NCI-H510A treated with DMSO at 0.1 percent for 48 hours (cell line): Measurements from ENCODE around the gene HLA-E.
"Not testable (repeated sequence)": the region's sequence is repeated elsewhere in the genome, so short reads cannot be mapped to it uniquely, and the experiment has no call there.

ENCODE experiments used
- DNase-seq: peaks from one replicate; lab custom pipeline; 2025; lab: John Stamatoyannopoulos, UW

The HLA-E gene

DNA sequence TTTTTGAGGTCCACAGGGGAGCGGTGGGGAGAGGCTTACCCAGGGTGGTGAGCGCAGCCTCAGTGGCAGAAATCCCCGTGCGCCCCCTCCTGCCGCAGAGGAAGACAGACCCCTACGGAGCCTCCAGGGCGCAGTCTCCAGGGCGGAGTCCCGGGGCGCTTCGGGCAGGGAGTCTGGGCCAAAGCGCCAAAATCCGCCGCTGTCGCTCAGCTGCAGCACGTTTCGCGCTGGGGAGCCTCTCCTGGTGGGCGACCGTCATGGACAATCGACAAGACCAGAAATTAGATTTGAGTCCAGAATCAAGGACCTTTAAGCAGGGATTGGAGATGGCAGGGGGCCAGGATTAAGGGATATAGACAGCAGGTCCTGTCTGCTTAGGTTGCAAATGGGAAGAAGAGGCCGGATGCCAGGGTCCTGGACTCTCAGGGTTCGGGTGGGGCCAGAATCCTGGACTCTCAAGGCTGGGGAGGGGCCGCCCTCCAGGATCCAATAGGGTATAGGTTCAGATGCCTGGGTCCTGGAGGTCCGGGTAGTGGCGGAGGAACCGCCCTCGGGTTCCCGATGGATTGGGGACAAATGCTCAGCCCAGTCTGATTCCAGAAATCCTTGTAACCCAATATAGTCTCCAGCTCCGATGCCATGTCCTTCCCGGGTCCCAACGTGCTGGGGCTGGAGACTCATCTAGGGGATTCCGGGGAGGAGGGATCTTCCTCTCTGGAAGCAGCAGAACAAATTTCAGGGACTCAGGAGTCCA is 7.9 kb upstream of the HLA-E start:
- no peak for DNase-seq

DNA sequence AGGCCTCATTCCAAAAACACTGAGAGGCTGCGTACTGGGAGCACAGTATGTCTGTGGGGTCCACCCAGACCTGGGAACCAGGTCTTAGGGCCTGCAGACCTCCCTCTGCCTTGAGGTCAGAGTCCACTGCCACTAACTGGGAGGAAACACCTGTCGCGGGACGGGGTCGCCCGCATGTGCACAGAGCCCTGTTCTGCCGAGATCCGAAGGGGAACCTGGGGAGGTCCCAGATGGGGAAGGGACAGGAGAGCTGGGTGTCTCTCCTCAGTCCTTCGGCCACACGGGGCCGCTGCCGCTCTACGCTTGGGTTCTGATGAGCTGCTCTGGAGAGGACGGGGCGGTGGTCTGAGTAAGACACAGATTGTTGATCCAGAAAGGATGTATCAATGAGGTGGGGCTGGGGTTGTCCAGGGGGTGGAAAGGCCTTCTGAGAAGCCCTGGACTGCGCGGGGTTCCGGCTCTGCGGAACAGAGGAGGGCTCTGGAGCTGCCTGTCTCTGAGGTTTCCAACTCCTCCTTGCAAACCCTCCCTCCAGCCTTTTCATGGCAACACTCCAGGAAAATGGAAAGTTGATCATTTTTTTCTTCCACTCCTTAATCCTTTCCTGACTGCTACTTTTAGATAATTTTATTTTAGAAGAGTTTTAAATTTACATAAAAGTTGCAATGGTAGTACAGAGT is 7.2 kb upstream of the HLA-E start:
- not testable (repeated sequence) for DNase-seq

DNA sequence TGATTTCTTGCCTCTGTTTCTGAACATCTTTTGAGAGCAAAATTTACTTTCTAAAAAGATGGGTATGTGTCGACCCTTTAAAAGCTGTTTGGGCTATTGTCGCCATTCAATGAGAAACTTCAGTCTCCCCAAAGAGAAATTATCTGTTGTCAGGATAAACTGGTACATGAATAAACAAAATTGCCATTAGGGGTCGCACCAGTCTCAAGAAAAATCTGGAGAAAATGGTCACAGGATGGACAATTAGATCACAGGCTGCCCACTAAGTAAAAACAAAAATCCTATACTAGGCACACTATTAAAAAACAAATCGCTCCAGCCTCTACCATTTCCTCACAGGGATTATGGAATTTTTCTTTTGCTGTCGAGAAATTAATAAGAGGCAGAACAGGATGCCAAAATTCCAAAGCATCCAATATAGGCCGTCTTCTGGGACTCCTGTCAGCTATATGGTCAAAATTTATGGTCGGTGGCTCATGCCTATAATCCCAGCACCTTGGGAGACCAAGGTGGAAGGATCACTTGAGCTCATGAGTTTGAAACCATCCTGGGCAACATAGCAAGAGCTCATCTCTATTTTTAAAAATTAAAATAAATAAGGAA is 5.5 kb upstream of the HLA-E start:
- no peak for DNase-seq

DNA sequence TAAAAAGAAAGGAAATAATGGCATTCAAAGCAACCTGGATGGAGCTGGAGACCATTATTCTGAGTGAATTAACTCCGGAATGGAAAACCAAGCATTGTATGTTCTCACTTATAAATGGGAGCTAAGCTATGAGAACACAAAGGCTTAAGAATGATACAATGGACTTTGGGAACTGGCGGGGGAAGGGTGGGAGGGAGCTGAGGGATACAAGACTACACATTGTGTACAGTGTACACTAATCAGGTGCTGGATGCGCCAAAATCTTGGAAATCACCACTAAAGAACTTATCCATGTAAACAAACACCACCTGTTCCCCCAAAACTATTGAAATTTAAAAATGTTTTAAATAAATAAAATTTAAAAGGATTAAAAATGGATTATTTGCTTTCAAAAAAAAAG is 4.1 kb upstream of the HLA-E start:
- no peak for DNase-seq

DNA sequence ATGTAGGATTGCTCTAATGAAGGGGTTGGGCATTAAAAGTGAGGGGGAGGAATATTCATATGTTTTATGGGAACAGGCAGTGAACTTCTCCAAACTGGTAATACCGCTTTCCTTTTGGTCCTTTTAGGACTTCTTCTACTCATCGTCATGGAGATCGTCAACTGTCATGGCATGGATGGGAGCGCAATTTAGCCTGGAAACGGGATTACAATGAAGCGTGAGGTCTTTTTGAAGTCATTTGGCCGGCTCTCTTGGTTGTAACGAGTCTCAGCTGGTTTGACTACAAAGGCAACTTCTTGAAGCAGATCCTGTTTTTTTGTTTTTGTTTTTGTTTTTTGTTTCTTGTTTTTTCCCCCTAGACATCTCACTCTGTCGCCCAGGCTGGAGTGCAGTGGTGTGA is 1.4 kb upstream of the HLA-E start:
- no peak for DNase-seq

DNA sequence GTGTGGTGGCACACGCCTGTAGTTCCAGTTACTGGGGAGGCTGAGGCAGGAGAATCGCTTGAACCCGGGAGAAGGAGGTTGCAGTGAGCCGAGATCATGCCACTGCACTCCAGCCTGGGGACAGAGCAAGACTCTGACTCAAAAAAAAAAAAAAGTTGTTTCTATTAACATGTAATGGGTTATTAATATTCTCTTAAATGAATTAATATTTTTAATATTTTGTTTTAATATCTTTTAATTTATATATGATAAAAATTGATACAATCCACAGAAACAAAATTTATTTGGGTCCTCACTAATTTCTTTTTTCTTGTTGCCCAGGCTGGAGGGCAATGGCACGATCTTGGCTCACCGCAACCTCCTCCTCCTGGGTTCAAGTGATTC is 620 bp upstream of the HLA-E start:
- DNase-seq: not testable (repeated sequence)

DNA sequence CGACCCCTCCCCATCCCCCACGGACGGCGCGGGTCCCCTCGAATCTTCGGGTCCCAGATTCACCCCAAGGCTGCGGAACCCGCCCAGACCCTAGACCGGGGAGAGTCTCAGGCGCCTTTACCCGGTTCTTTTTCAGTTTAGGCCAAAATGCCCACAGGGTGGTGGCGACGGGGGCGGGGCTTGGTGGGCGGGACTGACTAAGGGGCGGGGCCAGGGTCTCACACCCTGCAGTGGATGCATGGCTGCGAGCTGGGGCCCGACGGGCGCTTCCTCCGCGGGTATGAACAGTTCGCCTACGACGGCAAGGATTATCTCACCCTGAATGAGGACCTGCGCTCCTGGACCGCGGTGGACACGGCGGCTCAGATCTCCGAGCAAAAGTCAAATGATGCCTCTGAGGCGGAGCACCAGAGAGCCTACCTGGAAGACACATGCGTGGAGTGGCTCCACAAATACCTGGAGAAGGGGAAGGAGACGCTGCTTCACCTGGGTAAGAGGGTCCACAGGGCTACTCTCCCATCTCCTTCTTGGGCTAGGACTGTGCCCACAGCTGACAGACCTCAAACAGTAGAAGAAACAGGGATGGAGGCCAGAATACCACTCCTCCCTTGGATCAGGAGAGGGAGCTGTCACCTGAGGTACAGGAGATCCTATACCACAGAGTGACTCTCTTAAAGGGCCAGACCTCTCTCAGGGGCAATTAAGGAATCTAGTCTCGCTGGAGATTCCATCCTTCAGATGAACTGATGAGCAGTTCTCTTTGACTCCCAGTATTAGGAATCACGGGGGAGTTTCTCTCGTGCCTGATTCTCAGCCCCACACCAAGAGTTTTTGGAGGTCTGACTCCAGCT is 942 bp downstream of the HLA-E start:
- no peak for DNase-seq

DNA sequence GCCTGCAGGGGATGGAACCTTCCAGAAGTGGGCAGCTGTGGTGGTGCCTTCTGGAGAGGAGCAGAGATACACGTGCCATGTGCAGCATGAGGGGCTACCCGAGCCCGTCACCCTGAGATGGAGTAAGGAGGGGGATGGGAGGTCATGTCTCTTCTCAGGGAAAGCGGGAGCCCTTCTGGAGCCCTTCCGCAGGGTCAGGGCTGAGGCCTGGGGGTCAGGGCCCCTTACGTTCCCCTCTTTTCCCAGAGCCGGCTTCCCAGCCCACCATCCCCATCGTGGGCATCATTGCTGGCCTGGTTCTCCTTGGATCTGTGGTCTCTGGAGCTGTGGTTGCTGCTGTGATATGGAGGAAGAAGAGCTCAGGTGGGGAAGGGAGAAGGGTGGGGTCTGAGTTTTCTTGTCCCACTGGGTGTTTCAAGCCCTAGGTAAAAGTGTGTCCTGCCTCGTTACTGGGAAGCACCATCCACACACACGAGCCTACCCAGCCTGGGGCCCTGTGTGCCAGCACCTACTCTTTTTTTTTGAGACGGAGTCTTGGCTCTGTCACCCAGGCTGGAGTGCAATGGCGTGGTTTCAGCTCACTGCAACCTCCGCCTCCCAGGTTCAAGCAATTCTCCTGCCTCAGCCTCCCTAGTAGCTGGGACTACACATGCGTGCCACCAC is 2.1 kb downstream of the HLA-E start:
- not testable (repeated sequence) for DNase-seq

DNA sequence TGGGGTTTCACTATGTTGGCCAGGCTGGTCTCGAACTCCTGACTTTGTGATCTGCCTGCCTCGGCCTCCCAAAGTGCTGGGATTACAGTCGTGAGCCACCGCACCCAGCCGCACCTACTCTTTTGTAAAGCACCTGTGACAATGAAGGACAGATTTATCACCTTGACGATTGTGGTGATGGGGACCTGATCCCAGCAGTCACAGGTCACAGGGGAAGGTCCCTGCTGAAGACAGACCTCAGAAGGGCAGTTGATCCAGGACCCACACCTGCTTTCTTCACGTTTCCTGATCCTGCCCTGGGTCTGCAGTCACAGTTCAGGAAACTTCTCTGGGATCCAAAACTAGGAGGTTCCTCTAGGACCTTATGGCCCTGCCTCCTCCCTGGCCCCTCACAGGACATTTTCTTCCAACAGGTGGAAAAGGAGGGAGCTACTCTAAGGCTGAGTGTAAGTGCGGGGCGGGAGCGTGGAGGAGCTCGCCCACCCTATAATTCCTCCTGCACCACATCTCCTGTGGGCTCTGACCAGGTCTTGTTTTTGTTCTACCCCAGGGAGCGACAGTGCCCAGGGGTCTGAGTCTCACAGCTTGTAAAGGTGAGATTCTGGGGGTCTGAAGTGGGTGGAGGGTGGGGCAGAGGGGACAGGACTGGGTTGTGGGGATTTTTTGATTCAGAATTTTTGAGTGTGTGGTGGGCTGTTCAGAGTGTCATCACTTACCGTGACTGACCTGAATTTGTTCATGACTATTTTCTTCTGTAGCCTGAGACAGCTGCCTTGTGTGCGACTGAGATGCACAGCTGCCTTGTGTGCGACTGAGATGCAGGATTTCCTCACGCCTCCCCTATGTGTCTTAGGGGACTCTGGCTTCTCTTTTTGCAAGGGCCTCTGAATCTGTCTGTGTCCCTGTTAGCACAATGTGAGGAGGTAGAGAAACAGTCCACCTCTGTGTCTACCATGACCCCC is 3.0 kb downstream of the HLA-E start:
- DNase-seq: no peak

DNA sequence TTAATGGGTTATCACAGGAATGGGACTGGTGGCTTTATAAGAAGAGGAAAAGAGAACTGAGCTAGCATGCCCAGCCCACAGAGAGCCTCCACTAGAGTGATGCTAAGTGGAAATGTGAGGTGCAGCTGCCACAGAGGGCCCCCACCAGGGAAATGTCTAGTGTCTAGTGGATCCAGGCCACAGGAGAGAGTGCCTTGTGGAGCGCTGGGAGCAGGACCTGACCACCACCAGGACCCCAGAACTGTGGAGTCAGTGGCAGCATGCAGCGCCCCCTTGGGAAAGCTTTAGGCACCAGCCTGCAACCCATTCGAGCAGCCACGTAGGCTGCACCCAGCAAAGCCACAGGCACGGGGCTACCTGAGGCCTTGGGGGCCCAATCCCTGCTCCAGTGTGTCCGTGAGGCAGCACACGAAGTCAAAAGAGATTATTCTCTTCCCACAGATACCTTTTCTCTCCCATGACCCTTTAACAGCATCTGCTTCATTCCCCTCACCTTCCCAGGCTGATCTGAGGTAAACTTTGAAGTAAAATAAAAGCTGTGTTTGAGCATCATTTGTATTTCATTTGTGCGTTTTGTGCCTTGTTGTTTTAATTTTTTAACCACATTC is 4.4 kb downstream of the HLA-E start:
- no peak for DNase-seq

DNA sequence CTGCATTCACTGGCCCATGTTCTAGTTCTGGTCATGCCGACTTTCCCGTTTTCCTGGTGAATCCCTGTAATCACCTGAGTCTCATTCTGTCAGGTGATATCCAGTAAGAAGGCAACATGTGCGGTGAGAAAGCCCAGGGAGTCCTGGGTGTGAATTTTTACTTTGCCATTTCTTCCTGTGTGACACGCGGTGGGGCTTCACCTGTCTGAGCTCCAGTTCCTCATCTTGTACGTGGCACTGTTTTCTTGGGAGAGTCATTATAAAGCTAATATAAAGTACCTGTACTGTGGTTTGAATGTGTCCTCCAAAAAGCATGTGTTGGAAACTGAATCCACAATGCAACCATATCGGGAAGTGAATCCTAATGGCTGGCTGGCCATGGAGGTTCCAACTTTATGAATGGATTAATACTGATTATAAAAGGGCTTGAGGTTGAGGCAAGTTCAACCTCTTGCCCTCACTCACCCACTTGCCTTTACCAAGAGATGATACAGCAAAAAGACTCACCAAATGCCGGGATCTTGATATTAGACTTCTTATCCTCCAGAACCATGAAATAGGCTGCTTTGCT is 5.1 kb downstream of the HLA-E start:
- no peak for DNase-seq

DNA sequence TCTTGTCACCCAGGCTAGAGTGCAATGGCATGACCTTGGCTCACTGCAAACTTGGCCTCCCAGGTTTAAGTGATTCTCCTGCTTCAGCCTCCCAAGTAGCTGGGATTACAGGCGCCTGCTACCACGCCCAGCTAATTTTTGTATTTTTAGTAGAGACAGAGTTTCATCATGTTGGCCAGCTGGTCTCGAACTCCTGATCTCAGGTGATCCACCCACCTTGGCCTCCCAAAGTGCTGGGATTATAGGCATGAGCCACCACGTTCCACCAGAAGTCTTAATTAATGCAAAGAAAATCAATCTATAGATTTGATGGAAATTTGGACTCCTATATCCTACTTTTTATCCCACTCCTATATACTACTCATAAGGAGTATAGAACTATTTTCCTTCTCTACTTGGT is 5.8 kb downstream of the HLA-E start:
- DNase-seq: not testable (repeated sequence)

DNA sequence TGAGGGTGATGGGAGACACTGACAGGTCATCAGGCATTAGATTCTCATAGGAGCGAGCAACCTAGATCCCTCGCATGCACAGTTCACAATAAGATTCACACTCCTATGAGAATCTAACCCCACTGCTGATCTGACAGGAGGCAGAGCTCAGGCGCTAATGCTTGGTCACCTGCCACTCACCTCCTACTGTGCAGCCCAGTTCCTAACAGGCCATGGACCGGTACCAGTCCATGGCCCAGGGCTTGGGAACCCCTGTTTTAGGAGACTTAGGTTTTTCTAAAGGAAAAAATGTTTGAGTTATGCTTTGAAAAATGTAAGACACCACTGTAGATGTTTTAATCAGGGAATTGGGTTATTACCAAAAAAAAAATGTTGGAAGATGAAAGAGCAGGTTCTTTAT is 6.7 kb downstream of the HLA-E start:
- DNase-seq: no peak

DNA sequence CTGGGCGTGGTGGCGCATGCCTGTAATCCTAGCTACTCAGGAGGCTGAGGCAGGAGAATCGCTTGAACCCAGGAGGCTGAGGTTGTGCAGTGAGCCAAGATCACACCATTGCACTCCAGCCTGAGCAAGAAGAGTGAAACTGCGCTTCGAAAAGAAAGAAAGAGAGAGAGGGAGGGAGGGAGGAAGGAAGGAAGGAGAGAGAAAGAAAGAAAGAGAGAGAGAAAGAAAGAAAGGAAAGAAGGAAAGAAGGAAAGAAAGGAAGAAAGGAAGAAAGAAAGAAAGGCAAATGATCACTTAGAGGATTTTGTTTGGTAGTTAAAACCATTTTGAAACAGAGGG is 7.9 kb downstream of the HLA-E start:
- not testable (repeated sequence) for DNase-seq

DNA sequence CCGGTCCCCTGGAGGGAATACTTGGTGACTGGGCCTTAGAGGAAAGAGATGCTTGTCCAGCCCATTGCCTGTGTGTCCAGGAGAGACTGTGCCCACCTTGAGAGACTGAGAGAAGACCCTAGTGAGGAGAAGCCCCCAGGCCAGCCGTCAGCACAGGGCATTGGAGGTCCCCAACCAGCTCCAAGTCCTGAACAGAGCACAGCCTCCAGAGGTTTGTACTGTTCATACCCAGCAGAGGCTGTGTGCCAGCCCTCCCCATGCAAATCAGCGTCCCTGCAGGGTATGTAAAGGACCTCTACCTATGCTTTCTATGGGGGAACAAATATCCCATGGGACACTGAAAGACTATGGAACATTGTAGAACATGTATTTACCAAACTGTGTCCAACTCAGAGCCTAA is 8.4 kb downstream of the HLA-E start:
- DNase-seq: no peak

DNA sequence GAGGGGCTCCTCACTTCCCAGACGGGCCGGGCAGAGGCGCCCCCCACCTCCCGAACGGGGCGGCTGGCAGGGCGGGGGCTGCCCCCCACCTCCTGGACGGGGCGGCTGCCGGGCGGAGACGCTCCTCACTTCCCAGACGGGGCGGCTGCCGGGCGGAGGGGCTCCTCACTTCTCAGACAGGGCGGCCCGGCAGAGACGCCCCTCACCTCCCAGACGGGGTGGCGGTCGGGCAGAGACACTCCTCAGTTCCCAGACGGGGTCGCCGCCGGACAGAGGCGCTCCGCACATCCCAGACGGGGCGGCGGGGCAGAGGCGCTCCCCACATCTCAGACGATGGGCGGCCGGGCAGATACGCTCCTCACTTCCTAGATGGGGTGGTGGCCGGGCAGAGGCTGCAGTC is 9.4 kb downstream of the HLA-E start:
- not testable (repeated sequence) for DNase-seq

DNA sequence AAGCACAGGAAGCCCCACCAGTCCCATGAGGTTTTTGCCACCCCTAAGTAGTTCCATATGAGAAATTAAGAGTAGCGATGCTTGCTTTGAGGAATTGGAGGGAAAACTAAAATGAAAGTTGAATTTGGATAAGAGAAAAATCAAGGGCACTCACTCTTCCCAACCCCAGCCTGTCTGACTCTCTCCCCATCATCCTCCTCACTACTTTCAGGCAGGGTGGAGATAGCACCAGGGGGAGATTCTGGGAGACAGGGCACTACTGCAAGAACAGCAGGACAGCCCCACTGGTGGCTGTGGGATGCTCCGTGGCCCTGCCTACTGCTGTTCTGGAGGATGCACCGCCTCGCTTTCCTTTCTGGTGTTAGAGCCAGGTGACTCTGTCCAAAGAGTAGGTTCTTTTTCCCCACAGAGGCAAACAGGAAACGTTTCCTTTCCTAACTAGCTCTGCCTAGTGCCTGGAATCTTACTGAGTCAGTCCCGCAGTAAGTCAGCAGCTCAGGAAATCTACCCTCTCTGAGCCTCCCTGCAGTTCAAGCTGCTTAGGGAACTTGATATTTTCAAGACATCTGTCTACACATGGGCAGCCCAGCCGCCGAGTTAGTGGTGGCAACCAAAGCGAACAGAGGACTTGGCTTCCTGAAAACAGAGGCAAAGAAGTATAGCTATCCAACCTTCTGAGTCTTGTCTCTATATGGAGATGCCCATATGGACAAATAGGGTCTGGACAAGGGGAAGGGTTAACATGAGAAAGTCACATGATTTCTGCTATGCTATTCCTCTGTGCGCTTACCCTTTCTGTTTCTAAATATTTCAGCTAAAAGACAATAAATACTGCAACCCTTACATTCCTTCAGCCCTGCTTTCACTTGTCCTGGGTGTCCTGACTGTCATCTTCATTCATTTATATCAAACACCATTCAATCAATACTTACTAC is 11.4 kb downstream of the HLA-E start:
- no peak for DNase-seq

DNA sequence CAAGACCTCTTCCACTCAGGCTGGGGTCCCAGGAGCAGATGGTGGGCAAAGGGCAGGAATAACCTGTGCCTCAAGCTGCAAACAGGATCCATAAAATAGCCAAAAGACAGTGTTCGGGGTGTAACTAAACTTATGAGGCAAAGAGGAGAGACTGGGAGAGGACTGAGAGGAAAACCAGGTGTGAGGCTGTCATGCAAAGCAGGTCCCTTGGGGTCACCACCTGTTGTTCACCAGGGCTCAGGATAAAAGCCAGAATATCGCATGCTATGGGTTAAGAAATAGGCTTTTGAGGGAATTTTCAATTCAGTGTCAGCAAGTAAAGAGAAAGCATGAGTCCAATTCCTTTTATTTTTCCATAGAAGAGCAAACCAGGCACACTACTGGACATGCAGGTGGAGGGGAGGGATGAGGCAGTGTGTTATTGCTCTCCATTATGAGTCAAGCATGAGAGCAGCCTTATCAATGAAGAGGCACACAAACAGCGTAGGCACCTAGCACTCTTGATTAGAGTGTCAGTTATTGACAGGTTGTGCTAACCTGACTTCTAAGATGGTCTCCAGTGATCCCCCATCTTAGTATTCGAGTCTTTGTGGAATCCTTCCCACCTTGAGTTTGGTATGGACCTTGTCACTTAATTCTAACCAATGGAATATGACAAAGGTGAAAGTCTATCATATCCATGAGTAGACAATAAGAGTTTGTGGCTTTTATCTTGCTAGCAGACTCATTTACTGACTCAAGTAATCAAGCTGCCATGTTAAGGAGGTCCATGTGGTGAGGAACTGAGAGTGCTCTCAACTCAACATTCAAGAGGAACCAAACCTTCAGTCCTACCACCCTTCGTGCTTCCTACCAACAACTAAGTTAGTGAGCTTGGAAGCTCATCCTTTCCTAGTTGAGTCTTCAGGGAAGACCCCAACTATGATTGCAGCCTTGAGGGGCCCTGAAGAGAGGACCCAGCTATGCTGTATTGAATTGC is 18.8 kb downstream of the HLA-E start:
- no peak for DNase-seq
